HL-60 (cell line): ENCODE data around the gene CETP.

Experiments
- DNase-seq, 2 experiments: peaks; one replicate each; pipeline ENCODE4 v3.0.0-alpha.2; 2010 to 2020; ENCODE audit warnings: low read depth in 1 of 2, low spot score in 1 of 2
- H3K27ac ChIP-seq: fragments of 250-450 bp; sonication (Bioruptor Pico); replicated peaks from 2 replicates; pipeline ENCODE4 v1.5.1; 2020; ENCODE audit warnings: mild to moderate bottlenecking, moderate library complexity
- H3K27me3 ChIP-seq: fragments of 250-450 bp; sonication (Bioruptor Pico); 2 replicates; pipeline ENCODE4 v1.5.1; 2021; ENCODE audit warnings: mild to moderate bottlenecking, moderate library complexity; ENCODE audit not compliant: insufficient read depth, poor library complexity, severe bottlenecking
- H3K4me3 ChIP-seq: replicated peaks from 2 replicates; pipeline ENCODE4 v1.5.1; 2011; ENCODE audit warnings: mild to moderate bottlenecking, control low read depth, low read length; ENCODE audit not compliant: insufficient read depth
- GABPA ChIP-seq: IDR thresholded peaks from 2 replicates; pipeline ENCODE4 v1.6.1; 2012; ENCODE audit warnings: low read depth
- POLR2AphosphoS5 ChIP-seq: IDR thresholded peaks from 2 replicates; pipeline ENCODE4 v1.6.1; 2012; ENCODE audit warnings: low read depth
- REST ChIP-seq: IDR thresholded peaks from 2 replicates; pipeline ENCODE4 v1.6.1; 2012; ENCODE audit warnings: low read depth; ENCODE audit not compliant: insufficient replicate concordance
- SPI1 ChIP-seq: IDR thresholded peaks from 2 replicates; pipeline ENCODE4 v1.6.1; 2012; ENCODE audit warnings: low read depth, mild to moderate bottlenecking, borderline replicate concordance
- TF ChIP-seq, protein P1 (sequence below): IDR thresholded peaks from one replicate; pipeline ENCODE4 v1.5.1; 2011; ENCODE audit warnings: low read length, control low read depth, inconsistent platforms; ENCODE audit not compliant: insufficient read depth

Gene CETP

DNA sequence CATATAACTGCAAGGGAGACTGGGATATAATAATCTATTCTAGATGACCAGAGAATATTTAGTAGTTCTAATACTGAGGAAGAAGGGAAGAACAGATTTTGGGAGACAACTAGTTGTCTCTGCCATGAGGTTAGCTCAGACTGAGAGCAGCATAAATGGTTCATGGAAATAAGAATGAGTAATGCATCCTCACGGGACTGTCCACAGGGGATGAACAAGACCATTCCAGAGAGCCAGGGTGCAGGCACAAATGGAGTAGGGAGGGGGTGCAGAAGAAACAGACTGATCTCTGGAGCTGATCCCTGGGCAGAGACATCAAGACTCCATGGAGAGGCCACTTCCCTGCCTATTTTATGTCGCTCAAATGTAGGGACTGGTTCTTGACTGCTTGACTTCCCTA is 58.0 kb downstream of the CETP start:
- Histone ChIP-seq H3K27ac (no peak overlapping the region), H3K4me3 (no peak overlapping the region), H3K27me3 (no peaks in the 10 kb centered on the region)
- TF ChIP-seq REST: no peak
- TF ChIP-seq GABPA: no peak
- TF ChIP-seq, protein P1, sequence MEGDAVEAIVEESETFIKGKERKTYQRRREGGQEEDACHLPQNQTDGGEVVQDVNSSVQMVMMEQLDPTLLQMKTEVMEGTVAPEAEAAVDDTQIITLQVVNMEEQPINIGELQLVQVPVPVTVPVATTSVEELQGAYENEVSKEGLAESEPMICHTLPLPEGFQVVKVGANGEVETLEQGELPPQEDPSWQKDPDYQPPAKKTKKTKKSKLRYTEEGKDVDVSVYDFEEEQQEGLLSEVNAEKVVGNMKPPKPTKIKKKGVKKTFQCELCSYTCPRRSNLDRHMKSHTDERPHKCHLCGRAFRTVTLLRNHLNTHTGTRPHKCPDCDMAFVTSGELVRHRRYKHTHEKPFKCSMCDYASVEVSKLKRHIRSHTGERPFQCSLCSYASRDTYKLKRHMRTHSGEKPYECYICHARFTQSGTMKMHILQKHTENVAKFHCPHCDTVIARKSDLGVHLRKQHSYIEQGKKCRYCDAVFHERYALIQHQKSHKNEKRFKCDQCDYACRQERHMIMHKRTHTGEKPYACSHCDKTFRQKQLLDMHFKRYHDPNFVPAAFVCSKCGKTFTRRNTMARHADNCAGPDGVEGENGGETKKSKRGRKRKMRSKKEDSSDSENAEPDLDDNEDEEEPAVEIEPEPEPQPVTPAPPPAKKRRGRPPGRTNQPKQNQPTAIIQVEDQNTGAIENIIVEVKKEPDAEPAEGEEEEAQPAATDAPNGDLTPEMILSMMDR: no peak
- TF ChIP-seq SPI1: no peak
- TF ChIP-seq POLR2AphosphoS5: no peak
- DNase-seq: no peak

DNA sequence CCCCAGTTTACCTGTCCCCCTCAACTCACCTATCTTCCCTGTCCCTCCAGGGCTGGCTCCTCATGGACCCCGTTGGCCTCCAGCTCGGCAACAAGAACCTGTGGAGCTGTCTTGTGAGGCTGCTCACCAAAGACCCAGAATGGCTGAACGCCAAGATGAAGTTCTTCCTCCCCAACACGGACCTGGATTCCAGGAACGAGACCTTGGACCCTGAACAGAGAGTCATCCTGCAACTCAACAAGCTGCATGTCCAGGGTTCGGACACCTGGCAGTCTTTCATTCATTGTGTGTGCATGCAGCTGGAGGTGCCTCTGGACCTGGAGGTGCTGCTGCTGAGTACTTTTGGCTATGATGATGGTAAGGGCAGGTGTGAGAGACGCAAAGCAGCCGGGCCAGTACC is 58.9 kb downstream of the CETP start:
- H3K4me3 ChIP-seq: no peak overlapping the region
- DNase-seq: no peak
- H3K27me3 ChIP-seq: no peaks in the 10 kb centered on the region
- no peak overlapping the region for H3K27ac ChIP-seq
- no peak for TF ChIP-seq POLR2AphosphoS5
- TF ChIP-seq REST: no peak
- TF ChIP-seq SPI1: no peak
- no peak for TF ChIP-seq GABPA
- TF ChIP-seq, protein P1: no peak

- TF ChIP-seq SPI1: no peak
- DNase-seq: no peak
- no peak overlapping the region for H3K27ac ChIP-seq
- no peak overlapping the region for H3K4me3 ChIP-seq
- H3K27me3 ChIP-seq: no peaks in the 10 kb centered on the region
Measured at GRCh38 chr16:57021757-57022156, 60.0 kb downstream of the CETP start.

- H3K27ac ChIP-seq: no peak overlapping the region
- H3K4me3 ChIP-seq: no peak overlapping the region
- no peaks in the 10 kb centered on the region for H3K27me3 ChIP-seq
- no peak for DNase-seq
- TF ChIP-seq REST (no peak), GABPA (no peak), SPI1 (no peak), POLR2AphosphoS5 (no peak)
- TF ChIP-seq, protein P1: no peak
Measured at GRCh38 chr16:57022445-57022844, 60.7 kb downstream of the CETP start.
